ENCODE results near the gene ST6GALNAC3. TPM values are rescaled to one million over a fixed set of nuclear protein-coding genes. Genes with fewer than 3 reads are reported as not detected.

ST6GALNAC3 gene
- polyA plus RNA-seq, 4 donors, result under 0.01 to 21.7 (median 2.6) TPM

DNA sequence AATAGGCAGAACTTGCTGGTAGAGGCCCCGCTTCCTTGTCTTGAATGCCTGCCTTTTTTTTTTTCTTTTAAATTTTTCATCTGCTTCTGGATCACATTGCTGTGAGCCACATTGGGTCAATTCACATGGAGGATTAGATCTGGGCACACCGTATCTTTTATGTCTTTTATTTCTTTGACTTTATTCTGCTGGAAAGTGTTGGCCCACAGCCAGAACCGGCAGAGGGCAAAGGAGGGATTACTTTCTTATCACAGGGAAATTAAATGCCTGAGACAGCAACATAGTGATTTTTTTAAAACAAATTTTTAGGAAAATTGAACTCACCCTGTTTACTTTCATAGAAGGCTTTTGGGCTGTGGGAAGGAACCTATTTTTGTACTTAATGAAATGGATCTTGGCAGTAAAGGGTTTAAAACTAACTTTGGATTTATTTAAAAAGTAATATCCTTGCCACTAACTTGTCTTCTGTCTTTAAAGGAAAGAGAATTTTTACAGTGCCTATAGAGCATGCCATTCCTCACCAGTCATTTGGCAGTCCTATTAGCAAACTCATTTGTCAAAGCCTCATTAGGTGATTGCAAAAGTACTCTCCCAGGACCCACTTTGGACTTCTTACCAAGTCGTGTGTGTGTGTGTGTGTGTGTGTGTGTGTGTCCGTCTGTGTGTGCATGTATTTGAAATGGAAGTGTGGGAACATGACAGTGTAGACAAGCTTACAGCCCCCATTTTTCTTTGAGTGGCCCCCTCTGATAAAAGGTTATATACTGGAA, 68.4 kb downstream of the ST6GALNAC3 start:
- Histone ChIP-seq H3K4me1 (ENCODE audit: control insufficient read depth in 3 of 3, insufficient read depth in 2 of 3, low read depth in 1 of 3, low read length in 2 of 3) (peaks cover 0 to 7% (median 3%) of the 10 kb centered on the region in 3 donors), H3K4me3 (ENCODE audit: low read depth in 1 of 3, low read length in 3 of 3) (no peak overlapping the region), H3K9me3 (ENCODE audit: control insufficient read depth in 2 of 2, insufficient read depth in 1 of 2, low read depth in 1 of 2, low read length in 1 of 2) (no peaks in the 10 kb centered on the region), H3K36me3 (ENCODE audit: control insufficient read depth in 3 of 3, insufficient read depth in 2 of 3, low read depth in 1 of 3, low read length in 3 of 3) (no peaks in the 10 kb centered on the region), H3K27ac (ENCODE audit: low read depth in 1 of 3, low read length in 2 of 3) (no peak overlapping the region), H3K27me3 (ENCODE audit: control insufficient read depth in 3 of 3, insufficient read depth in 3 of 3, low read length in 3 of 3) (no peaks in the 10 kb centered on the region)
- DNase-seq (peak; percentile 17 to 49), FAIRE-seq (no peak)
- 10 to 41% (median 27%) methylated on average over 5 of the region's 5 CpGs for WGBS, 3 donors

DNA sequence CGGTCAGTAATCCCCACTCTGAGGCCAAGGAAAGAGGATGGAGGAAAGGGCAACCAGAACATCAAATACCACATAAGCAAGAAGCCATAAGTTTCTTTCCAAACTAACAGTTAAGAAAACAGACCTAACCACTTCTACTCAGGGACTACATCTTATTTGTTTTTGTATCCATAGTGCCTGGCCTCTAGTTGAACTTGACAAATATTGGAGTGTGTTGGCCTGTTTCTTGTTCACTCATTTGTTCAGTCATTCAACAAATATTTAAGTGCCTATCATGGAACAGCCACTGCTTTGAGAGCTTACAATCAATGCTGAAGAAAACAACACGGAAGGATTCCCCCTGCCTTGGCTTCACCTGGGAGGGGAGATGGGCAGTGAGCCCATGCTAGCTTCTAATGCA, 69.7 kb downstream of the ST6GALNAC3 start:
- no peak overlapping the region for H3K4me3 ChIP-seq (ENCODE audit: low read depth in 1 of 3, low read length in 3 of 3)
- no peak for DNase-seq
- H3K4me1 ChIP-seq (ENCODE audit: control insufficient read depth in 3 of 3, insufficient read depth in 2 of 3, low read depth in 1 of 3, low read length in 2 of 3), result peaks cover 0 to 7% (median 3%) of the 10 kb centered on the region in 3 donors
- H3K27me3 ChIP-seq (ENCODE audit: control insufficient read depth in 3 of 3, insufficient read depth in 3 of 3, low read length in 3 of 3), result no peaks in the 10 kb centered on the region
- H3K36me3 ChIP-seq (ENCODE audit: control insufficient read depth in 3 of 3, insufficient read depth in 2 of 3, low read depth in 1 of 3, low read length in 3 of 3), result no peaks in the 10 kb centered on the region
- WGBS, 3 donors, result 85 to 89% (median 87%) methylated on average over 2 of the region's 2 CpGs
- no peak for FAIRE-seq
- H3K27ac ChIP-seq (ENCODE audit: low read depth in 1 of 3, low read length in 2 of 3), result no peak overlapping the region
- no peaks in the 10 kb centered on the region for H3K9me3 ChIP-seq (ENCODE audit: control insufficient read depth in 2 of 2, insufficient read depth in 1 of 2, low read depth in 1 of 2, low read length in 1 of 2)

DNA sequence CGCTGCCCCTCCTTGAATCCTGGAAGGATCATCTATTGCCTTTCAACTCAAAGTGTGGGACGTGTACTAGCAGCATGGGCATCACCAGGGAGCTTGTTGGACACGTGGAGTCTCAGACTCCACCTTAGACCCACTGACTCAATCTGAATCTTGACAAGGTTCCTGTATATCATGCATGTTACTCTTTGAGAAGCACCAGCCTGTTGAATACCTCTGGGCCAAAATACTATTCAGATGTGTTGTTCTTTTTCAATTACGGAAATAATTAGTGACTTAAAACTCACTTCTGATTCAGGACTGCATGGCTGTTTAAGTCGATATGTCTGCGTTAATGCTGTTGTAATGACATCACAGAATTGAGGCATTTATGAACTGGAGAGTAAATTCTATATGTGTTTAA, 70.8 kb downstream of the ST6GALNAC3 start:
- no peaks in the 10 kb centered on the region for H3K27me3 ChIP-seq (ENCODE audit: control insufficient read depth in 3 of 3, insufficient read depth in 3 of 3, low read length in 3 of 3)
- 76 to 85% (median 84%) methylated on average over 6 of the region's 6 CpGs for WGBS, 3 donors
- H3K4me1 ChIP-seq (ENCODE audit: control insufficient read depth in 3 of 3, insufficient read depth in 2 of 3, low read depth in 1 of 3, low read length in 2 of 3), result peaks cover 0 to 7% (median 3%) of the 10 kb centered on the region in 3 donors
- DNase-seq (no peak), FAIRE-seq (no peak)
- H3K27ac ChIP-seq (ENCODE audit: low read depth in 1 of 3, low read length in 2 of 3), result no peak overlapping the region
- no peak overlapping the region for H3K4me3 ChIP-seq (ENCODE audit: low read depth in 1 of 3, low read length in 3 of 3)
- H3K36me3 ChIP-seq (ENCODE audit: control insufficient read depth in 3 of 3, insufficient read depth in 2 of 3, low read depth in 1 of 3, low read length in 3 of 3), result no peaks in the 10 kb centered on the region
- no peaks in the 10 kb centered on the region for H3K9me3 ChIP-seq (ENCODE audit: control insufficient read depth in 2 of 2, insufficient read depth in 1 of 2, low read depth in 1 of 2, low read length in 1 of 2)

- FAIRE-seq, result no peak
- DNase-seq, result no peak
- H3K27ac ChIP-seq (ENCODE audit: low read depth in 1 of 3, low read length in 2 of 3), result no peak overlapping the region
- H3K9me3 ChIP-seq (ENCODE audit: control insufficient read depth in 2 of 2, insufficient read depth in 1 of 2, low read depth in 1 of 2, low read length in 1 of 2), result no peaks in the 10 kb centered on the region
- no peaks in the 10 kb centered on the region for H3K27me3 ChIP-seq (ENCODE audit: control insufficient read depth in 3 of 3, insufficient read depth in 3 of 3, low read length in 3 of 3)
- H3K4me1 ChIP-seq (ENCODE audit: control insufficient read depth in 3 of 3, insufficient read depth in 2 of 3, low read depth in 1 of 3, low read length in 2 of 3), result peaks cover 0 to 4% (median 1%) of the 10 kb centered on the region in 3 donors
- 88 to 94% (median 88%) methylated on average over 1 of the region's 1 CpG for WGBS, 3 donors
- H3K36me3 ChIP-seq (ENCODE audit: control insufficient read depth in 3 of 3, insufficient read depth in 2 of 3, low read depth in 1 of 3, low read length in 3 of 3), result no peaks in the 10 kb centered on the region
- H3K4me3 ChIP-seq (ENCODE audit: low read depth in 1 of 3, low read length in 3 of 3), result no peak overlapping the region
Observed at GRCh38 chr1:76146184-76146583, 71.6 kb downstream of the ST6GALNAC3 start.

- DNase-seq, result no peak
Observed at GRCh38 chr1:76147917-76148316, 73.4 kb downstream of the ST6GALNAC3 start.

DNA sequence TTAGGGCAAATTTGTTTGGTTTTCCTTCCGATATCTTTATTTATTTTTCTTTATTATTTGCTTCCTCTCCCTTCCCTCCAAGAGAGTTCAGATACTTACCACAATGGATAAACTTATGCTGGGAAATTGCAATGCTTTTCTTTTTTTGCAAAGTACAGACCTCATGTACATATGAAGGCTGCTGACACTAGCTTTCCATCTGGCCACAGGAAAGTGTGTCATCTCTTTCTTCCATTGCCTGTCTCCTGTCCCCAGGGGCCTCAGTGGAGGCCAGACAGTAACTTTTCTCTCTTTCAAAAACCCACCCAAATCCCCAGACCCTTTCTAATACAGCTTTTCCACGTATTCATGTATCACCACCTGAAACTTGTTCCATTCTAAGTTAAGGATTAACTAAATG, 73.9 kb downstream of the ST6GALNAC3 start:
- Histone ChIP-seq H3K36me3 (ENCODE audit: control insufficient read depth in 3 of 3, insufficient read depth in 2 of 3, low read depth in 1 of 3, low read length in 3 of 3) (no peaks in the 10 kb centered on the region), H3K27ac (ENCODE audit: low read depth in 1 of 3, low read length in 2 of 3) (no peak overlapping the region), H3K27me3 (ENCODE audit: control insufficient read depth in 3 of 3, insufficient read depth in 3 of 3, low read length in 3 of 3) (no peaks in the 10 kb centered on the region), H3K4me3 (ENCODE audit: low read depth in 1 of 3, low read length in 3 of 3) (no peak overlapping the region), H3K9me3 (ENCODE audit: control insufficient read depth in 2 of 2, insufficient read depth in 1 of 2, low read depth in 1 of 2, low read length in 1 of 2) (no peaks in the 10 kb centered on the region), H3K4me1 (ENCODE audit: control insufficient read depth in 3 of 3, insufficient read depth in 2 of 3, low read depth in 1 of 3, low read length in 2 of 3) (peaks cover 0 to 4% (median 0%) of the 10 kb centered on the region in 3 donors)
- no peak for DNase-seq
- FAIRE-seq, result no peak
- 58 to 77% (median 74%) methylated on average over 2 of the region's 2 CpGs for WGBS, 3 donors

More at GRCh38 chr1:76147917-76148316, 73.4 kb downstream of the ST6GALNAC3 start:
- WGBS, 3 donors, result 59 to 79% (median 70%) methylated on average over 4 of the region's 4 CpGs
- no peak for FAIRE-seq
- Histone ChIP-seq H3K9me3 (ENCODE audit: control insufficient read depth in 2 of 2, insufficient read depth in 1 of 2, low read depth in 1 of 2, low read length in 1 of 2) (no peaks in the 10 kb centered on the region), H3K4me3 (ENCODE audit: low read depth in 1 of 3, low read length in 3 of 3) (no peak overlapping the region), H3K27ac (ENCODE audit: low read depth in 1 of 3, low read length in 2 of 3) (no peak overlapping the region), H3K27me3 (ENCODE audit: control insufficient read depth in 3 of 3, insufficient read depth in 3 of 3, low read length in 3 of 3) (no peaks in the 10 kb centered on the region), H3K4me1 (ENCODE audit: control insufficient read depth in 3 of 3, insufficient read depth in 2 of 3, low read depth in 1 of 3, low read length in 2 of 3) (peaks cover 0 to 4% (median 0%) of the 10 kb centered on the region in 3 donors), H3K36me3 (ENCODE audit: control insufficient read depth in 3 of 3, insufficient read depth in 2 of 3, low read depth in 1 of 3, low read length in 3 of 3) (no peaks in the 10 kb centered on the region)

- Histone ChIP-seq H3K27me3 (ENCODE audit: control insufficient read depth in 3 of 3, insufficient read depth in 3 of 3, low read length in 3 of 3) (no peaks in the 10 kb centered on the region), H3K4me1 (ENCODE audit: control insufficient read depth in 3 of 3, insufficient read depth in 2 of 3, low read depth in 1 of 3, low read length in 2 of 3) (peaks cover 0 to 3% (median 0%) of the 10 kb centered on the region in 3 donors), H3K36me3 (ENCODE audit: control insufficient read depth in 3 of 3, insufficient read depth in 2 of 3, low read depth in 1 of 3, low read length in 3 of 3) (no peaks in the 10 kb centered on the region), H3K27ac (ENCODE audit: low read depth in 1 of 3, low read length in 2 of 3) (no peak overlapping the region), H3K4me3 (ENCODE audit: low read depth in 1 of 3, low read length in 3 of 3) (no peak overlapping the region), H3K9me3 (ENCODE audit: control insufficient read depth in 2 of 2, insufficient read depth in 1 of 2, low read depth in 1 of 2, low read length in 1 of 2) (no peaks in the 10 kb centered on the region)
- no peak for DNase-seq
- FAIRE-seq, result no peak
- 74 to 80% (median 79%) methylated on average over 8 of the region's 8 CpGs for WGBS, 3 donors
Observed at GRCh38 chr1:76153841-76154205, 79.3 kb downstream of the ST6GALNAC3 start.

DNA sequence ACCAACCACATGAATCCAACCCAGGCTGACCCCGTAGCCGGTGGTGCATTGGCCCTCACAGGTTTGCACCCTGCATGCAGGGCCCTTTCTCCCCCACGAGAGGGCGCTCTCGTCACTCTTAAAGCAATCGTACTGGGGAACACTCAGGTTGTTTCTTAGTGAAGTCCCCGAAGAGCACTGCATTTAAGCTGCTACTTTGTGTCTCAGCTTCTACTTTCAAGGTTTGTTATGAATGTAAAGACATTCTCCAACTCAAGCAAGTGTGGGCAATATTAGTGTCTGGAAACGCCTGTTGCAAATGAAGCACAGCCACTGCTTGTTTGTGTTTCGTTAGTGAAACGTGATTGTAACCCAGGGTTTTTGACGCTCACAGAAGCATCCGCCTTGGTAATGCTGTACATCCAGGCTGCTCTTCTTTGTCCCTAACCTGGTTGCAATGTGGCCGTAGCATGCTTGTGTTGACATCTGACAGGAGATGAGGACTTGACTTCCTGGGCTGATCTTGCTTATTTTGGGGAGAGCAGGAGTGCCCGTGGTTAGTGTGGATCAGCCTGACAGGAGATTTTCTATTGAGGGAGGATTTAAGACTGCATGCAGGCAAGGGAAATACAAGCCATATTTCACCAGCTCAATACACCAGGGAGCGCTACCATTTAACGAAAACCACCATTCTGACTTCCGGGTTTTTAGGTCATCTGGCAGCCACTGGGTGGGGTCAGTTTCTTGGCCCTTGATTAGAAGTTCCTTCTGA, 79.8 kb downstream of the ST6GALNAC3 start:
- 11 to 14% (median 12%) methylated on average over 17 of the region's 17 CpGs for WGBS, 3 donors
- H3K4me3 ChIP-seq (ENCODE audit: low read depth in 1 of 3, low read length in 3 of 3), result peak overlapping the region in 2 of 3 donors; percentile 26 to 27
- FAIRE-seq, result no peak
- no peaks in the 10 kb centered on the region for H3K36me3 ChIP-seq (ENCODE audit: control insufficient read depth in 3 of 3, insufficient read depth in 2 of 3, low read depth in 1 of 3, low read length in 3 of 3)
- H3K27ac ChIP-seq (ENCODE audit: low read depth in 1 of 3, low read length in 2 of 3), result peak overlapping the region in 2 of 3 donors; percentile 12 to 39
- no peaks in the 10 kb centered on the region for H3K9me3 ChIP-seq (ENCODE audit: control insufficient read depth in 2 of 2, insufficient read depth in 1 of 2, low read depth in 1 of 2, low read length in 1 of 2)
- no peaks in the 10 kb centered on the region for H3K27me3 ChIP-seq (ENCODE audit: control insufficient read depth in 3 of 3, insufficient read depth in 3 of 3, low read length in 3 of 3)
- H3K4me1 ChIP-seq (ENCODE audit: control insufficient read depth in 3 of 3, insufficient read depth in 2 of 3, low read depth in 1 of 3, low read length in 2 of 3), result peaks cover 0 to 3% (median 0%) of the 10 kb centered on the region in 3 donors
- DNase-seq, result peak; percentile 72 to 85

All from small intestine (tissue), 7 donors.